Stimulated activated CD8-positive, alpha-beta memory T cell treated with anti-CD3 and anti-CD28 coated beads, Interleukin-2, amount 100 ng/mL, for 1 hour (primary cell): ENCODE measurements around the gene RNASE8.
"Not testable (repeated sequence)": the region's sequence is repeated elsewhere in the genome, so short reads cannot be mapped to it uniquely, and the experiment has no call there.

Source experiments
- DNase-seq, 2 donors: peaks; one replicate each; pipeline ENCODE4 v3.0.0-alpha.2; 2020; ENCODE audit warnings: low read depth in 2 of 2

RNASE8 gene

GRCh38 chr14:21029917-21030316 lies 27.7 kb upstream of the RNASE8 start, which contains the start of gene TPPP2:
Gene TPPP2, plus strand, starts transcription at chr14:21030217. Its CDS starts 365 bp downstream, at chr14:21030582.
- no peak for DNase-seq

DNA sequence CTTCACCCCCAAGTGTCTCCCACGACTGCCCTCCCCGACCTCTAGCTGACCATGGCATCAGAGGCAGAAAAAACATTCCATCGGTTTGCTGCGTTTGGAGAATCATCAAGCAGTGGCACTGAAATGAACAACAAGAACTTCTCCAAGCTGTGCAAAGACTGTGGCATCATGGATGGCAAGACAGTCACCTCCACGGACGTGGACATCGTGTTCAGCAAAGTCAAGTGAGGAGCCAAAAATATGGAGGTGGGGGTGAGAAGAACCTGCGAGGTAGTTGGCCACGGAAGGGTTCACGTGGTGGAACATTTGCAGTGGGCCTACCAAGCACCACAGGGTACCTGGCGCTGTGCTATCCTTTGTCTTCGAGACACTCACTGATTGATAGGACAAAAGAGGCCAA lies 27.1 kb upstream of the RNASE8 start:
- no peak for DNase-seq

DNA sequence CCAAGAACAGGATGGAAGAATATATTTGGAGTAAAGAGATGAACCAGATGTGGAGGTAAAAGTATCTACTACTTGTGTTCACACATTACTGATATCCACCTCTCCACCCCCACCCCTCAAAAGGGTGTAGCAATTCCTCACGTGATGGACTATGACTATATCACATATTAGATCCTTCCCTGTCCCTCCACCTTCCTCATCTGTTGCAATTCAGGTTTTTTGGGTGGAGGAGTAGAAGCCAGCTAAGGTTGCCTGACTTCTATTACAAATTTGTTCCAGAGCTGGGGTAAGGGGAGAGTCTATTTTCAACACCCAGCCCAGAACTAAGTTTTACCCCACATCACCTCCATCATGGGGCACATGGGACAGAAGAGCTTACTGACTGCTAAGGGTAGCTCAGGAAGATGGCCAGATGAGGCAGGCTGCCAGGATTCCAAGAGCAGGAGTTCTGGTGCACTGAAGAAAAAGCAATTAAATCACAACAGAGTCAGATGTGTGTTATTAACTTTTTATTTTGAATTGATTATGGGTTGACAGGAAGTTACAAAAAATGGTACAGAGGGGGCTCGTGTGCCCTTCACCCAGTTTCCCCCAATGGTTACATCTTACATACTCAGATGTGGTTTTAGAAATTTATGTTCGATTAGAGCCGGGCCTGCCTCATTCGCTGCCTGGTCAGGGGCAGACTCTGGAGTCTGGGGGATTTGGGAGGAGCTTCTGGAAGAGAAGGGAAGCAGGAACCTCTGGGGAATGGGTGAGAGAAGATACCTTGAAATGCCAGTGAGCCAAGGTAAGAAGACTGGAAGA lies 25.1 kb upstream of the RNASE8 start:
- DNase-seq: no peak

DNA sequence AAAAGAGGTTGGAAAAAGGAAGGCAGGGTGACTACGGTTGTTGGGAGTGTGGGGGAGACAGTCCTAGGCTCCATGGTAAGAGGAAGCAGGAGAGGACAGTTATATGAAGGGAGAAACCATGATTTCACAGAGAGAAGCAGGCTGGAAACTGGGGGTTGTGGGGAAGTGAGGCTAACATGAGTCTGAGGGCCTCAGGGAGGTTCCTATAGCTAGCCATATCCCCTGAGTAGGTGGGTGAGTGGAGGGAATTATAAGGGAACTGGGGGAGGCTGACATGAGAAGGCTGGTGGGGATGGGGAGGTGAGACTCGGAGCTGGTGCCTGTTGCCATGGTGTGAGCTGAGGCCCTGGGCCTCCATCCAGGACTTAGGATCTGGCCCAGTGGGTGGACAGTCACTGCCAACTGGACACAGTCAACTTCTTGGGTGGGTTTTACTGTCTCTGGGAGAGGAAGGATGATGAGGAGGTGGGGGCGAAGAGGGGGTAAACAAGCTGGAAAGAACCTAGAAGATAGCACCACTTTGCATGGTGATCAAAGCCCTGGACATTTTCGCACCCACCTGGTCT lies 24.4 kb upstream of the RNASE8 start:
- no peak for DNase-seq

DNA sequence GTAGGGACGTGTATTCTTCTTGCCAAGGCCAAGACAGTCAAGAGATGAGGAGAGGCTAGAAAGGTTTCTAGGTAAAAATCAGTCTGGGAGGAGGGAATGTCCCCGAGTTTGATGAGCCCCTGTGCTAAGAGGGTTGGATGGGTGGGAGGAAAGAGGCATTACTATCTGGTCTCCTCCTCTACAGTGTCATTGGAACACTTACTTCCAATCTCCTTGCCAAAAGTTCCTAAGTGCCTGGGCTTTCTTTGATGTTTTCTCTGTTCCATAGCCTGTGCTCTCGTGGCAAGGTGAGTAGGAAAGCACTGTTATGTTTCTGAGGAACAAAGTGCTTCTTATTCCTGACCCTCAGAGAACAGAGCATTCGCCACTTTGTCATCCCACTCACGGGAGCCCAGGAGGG lies 22.9 kb upstream of the RNASE8 start, which contains the start of gene RNASE13:
Gene RNASE13, minus strand, starts transcription at position 101 of the 400 bp plus-strand sequence. CDS start 519 bp downstream, outside the sequence.
- no peak for DNase-seq

DNA sequence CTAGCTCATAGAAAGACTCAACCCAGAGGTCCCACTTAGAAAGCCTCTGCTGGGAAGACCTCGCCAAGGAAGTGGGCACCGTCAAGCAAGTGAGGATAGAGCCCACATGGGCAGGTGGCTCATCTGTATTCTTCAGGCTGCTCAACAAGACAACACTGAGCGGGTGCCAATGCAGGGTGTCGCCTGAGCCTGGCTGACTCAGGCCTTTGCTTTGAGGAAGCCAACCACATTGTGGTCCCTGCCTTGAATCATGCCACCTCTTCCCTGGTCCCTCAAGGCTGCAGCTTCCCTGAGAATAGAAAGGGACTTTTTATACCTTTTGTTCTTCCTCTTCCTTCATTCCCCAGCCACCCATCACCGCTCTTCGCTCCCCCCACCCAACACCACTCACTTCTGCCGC lies 20.9 kb upstream of the RNASE8 start:
- DNase-seq: no peak

DNA sequence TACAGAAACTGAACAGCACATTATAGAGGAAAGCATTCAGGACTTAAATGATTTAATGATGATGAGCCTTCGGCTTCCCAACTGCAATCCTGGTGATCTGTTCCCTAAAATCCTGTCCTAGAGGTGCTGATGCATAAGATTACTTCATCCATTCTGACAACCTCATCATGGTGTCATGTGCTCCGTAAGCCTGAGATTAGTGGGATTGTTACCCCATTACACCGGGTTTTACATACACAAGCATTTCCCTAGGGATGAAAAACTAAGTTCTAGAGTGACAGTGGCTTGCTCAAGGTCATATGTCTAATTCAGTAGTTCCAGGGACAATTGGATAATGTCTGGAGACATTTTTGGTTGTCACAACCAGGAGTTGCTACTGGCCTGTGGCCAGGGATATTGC lies 20.5 kb upstream of the RNASE8 start:
- no peak for DNase-seq

DNA sequence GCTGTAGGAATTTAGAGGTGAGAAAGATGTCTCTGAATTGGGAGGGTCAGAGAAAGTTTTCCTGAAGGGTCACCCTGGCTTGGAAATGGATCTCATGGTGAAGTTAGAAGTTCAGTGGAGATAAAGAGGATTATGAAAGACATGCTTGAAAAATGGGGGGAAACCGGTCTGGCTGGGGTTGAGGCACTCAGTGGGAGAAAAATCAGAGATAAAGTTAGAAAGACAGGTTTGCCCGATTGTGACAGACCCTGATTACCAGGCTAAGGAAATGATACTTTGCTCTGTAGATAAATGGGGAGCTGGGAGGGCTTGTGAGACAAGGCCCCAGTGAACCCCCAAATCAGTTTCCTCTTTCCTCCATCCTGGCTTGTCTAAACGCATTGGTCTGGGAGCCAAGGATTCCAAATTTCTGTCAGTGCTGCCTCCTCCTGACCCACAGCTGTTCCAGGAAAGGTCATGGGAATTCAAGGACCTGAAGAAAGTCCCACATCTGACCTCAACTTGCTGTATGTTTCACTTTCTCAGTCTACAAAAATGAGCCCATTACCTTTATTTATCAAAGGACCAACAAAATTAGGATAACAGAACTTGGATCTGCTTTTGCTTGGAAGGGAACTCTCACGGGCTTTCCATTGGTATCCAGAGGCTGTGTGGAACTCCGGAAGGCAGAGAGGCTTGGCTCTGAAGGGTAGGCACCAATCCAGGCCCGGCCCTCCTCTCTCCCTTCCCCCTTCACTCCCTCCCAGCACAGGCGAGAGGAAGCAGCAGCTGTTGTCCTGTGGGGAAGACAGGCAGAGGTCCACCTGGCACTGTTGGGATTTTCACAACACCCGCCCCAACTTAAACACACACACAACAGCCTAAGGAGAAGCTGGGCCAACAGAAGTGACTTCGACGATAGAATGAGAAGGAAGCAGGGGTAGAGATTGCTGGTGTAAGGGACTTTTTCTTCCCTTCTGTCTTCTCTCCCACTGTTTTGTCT lies 18.9 kb upstream of the RNASE8 start:
- DNase-seq: no peak

- no peak for DNase-seq
Observed at GRCh38 chr14:21039585-21040369, 17.8 kb upstream of the RNASE8 start.

DNA sequence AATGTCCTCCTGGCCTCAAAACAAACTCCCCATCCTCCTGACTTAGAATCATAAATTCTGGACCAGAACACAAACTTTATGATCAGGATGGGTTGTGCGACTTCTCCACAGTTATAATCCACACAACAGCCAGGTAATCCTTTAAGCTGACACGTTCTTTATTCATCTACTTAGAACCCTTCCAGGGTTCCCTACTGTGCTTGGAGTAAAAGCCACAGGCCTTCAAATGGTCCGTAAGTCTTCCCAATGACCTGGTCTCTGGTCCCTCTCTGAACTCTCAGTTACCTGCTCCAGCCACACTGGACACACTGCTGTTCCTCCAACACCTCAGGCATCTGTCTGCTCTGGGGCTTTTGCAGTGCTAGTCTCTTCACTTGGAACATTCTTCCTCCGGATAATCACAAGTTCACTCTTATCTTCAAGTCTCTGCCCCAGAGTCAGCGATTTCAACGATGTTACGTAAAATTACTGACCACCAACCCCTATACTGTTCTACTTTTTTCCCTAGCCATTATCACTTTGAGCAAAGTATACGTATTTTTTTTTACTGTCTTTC lies 17.2 kb upstream of the RNASE8 start:
- no peak for DNase-seq

GRCh38 chr14:21040941-21041340 lies 16.7 kb upstream of the RNASE8 start:
- not testable (repeated sequence) for DNase-seq

- no peak for DNase-seq
Observed at GRCh38 chr14:21041676-21042433, 15.8 kb upstream of the RNASE8 start, which contains the start of gene RNASE7. Gene RNASE7, plus strand, starts transcription at chr14:21042362. Its CDS starts 631 bp downstream, at chr14:21042993.

DNA sequence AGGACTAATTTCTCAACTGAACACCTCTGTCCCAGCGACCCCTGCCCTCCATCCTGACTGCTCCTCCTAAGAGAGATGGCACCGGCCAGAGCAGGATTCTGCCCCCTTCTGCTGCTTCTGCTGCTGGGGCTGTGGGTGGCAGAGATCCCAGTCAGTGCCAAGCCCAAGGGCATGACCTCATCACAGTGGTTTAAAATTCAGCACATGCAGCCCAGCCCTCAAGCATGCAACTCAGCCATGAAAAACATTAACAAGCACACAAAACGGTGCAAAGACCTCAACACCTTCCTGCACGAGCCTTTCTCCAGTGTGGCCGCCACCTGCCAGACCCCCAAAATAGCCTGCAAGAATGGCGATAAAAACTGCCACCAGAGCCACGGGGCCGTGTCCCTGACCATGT lies 14.7 kb upstream of the RNASE8 start:
- DNase-seq: no peak

GRCh38 chr14:21043387-21043973 lies 14.1 kb upstream of the RNASE8 start:
- no peak for DNase-seq

DNA sequence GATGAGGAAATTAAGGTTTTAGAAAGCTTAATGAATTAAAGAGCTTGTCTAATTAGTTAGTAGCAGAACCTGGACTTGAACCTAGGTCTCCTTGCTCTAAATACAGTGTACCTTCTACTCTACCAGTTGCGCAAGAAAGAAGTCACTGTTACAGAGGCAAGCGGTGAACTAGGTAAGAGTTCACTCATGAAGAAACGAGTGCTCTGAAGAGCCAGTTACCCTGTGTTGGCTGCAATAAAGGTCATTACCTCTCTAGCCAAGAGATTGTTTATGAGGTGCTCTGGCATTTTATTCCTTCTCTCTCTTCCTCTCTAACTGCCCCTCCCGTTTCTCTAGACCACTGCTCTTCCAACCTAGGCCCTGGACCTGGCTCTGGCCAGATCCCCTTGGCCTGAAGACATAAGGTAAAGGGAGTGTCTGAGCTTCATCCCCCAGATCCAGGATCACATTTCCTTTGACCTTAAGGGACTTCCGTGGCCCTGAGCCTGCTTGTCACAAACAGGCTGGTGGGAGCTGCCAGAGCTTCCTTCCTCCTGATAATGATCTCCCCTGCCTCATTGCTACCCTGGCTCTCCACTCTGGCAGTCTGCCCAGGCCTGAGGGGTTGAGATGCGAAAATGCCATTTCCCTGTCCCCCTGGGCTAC lies 13.5 kb upstream of the RNASE8 start:
- DNase-seq: no peak

DNA sequence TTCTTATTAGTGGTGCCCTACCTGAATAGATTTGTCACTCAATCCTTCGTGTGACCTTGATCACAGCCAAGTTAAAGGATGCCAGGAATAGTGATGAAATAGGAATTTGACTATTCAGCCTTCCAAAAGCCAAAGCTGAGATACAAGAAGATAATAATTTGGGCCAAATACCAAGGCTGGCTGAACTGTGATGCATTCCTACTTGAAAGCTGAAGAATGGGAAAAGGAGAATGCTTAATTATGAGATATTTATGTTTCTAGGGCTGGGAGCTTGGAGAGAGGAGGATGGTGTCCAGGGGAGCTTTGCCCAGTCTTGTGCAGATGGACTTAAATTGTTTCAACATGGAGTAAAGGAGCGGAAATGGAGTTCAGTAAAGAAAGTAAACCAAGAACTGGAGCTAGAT lies 10.2 kb upstream of the RNASE8 start:
- no peak for DNase-seq

- DNase-seq: no peak
Observed at GRCh38 chr14:21048638-21049037, 9.0 kb upstream of the RNASE8 start.

- no peak for DNase-seq
Observed at GRCh38 chr14:21049271-21049673, 8.3 kb upstream of the RNASE8 start.

DNA sequence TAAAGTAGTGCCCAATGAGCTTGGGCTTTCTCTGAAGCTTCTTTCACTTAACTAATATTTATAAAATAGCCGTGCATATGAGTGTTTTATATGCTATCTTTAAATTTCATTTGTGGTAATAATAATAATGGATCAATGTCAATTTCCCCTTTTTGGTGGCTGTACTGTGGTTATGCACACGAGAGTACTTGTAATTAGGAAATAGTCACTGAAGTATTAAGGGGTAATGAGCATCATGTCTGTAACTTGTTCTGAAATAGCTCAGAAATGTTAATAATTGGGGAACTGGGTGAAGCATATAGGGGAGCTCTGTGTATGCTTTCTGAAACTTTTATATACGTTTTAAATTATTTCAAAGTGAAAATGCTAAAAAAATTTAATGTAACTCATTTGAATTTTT lies 7.0 kb upstream of the RNASE8 start:
- no peak for DNase-seq
